GM18502 (cell line): ENCODE data around the gene TGFBR1.

Source experiments
- ATAC-seq: cut with Tn5 transposase; IDR thresholded peaks from one replicate; pipeline ENCODE4 v1.9.1; 2021; ENCODE audit warnings: mild to moderate bottlenecking; ENCODE audit not compliant: unreplicated experiment, poor library complexity

Gene TGFBR1

DNA sequence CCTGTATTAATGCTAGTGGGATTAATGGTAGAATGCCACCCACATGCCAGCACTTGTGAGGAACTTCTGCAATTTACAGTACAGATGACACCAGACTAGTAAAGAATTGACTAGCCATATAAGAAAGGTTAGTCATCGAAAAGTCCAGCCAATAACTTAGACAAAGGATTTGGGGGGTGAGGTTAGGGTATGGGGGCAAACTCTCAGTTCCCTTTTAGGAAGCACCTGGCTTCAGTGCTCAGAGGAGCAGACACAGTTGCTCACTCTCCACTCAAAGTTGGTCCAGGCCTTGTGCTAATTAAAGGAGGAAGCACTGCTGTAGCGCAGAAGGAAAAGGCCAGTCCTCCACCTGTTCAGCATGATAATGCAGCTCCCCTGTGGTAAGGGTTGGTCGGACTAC, 25.2 kb downstream of the TGFBR1 start:
- ATAC-seq = peak; percentile 80

DNA sequence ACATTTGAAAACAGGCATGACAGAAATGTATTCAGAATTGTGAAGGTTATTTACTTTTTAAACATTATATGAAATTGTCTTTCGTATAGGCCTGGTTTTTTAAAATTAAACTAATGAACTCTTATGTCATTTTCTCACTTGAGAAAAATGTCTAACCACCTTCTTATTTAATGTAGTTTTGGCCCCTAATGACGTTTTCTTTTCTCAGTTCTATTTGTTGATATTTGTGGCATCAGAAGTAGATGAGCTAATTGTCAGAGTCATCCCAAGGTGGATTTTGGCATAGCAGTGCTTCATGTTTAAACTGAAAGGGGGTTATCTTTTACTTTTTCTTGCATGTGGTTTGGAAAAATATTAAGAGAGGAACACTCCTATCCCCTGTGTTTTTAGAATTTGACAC, 28.2 kb downstream of the TGFBR1 start:
- no peak for ATAC-seq

DNA sequence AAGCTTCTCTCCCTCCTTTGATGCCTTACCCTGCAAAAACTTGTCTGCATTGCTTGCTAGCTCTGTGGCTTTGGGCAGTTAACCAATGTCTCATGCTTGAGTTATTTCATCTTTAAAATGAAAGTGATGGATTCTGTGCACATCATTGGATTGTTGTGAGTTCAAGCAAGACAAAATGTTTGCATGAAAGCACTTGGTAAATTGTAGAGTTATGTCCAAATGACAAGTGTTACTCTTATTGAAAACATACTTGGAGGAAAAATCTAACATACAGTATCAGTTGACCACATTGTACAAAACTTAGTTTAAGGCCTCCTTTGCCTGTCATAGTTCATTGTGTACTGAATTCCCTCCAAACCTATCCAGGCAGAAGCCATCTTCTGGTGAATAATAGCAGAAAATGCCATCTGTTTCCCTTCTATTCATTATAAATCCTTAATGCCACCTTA, 30.0 kb downstream of the TGFBR1 start:
- no peak for ATAC-seq

- no peak for ATAC-seq
These were observed 30.5 kb downstream of the TGFBR1 start for GRCh38 chr9:99135456-99135855.

DNA sequence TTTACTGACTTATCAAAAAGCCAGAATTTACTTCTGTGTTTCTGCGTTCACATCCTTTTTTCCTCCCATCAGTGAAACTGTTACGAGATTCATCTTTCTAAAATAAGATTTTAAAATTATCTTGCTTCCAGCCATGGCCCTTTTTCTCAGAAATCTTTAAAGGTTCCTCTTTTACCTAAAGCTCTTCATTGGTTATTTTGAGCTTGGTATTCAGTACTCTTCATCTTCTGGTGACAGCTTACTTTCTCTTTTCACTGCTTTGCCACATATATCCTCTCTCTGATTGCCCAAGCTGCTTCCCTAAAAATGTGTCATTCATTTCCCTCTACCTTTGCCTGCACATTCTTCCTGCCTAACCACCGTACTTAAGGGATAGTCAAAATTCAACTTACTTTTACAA, 32.3 kb downstream of the TGFBR1 start:
- ATAC-seq = no peak

DNA sequence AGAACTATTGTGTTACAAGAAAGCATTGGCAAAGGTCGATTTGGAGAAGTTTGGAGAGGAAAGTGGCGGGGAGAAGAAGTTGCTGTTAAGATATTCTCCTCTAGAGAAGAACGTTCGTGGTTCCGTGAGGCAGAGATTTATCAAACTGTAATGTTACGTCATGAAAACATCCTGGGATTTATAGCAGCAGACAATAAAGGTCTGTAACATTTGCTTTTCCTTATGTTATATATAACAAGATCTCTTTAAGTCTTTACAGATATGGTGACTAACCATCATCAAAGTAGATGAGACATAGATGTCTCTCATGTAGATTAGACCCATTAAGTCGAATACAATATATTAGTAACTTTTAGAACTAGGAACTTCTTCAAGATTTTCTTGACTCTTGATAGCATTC, 33.0 kb downstream of the TGFBR1 start:
- ATAC-seq = no peak

- ATAC-seq = no peak
These were observed 33.7 kb downstream of the TGFBR1 start for GRCh38 chr9:99138424-99139284.

- no peak for ATAC-seq
These were observed 35.0 kb downstream of the TGFBR1 start for GRCh38 chr9:99139868-99140267.

GRCh38 chr9:99140685-99141314, 35.9 kb downstream of the TGFBR1 start:
- peak; percentile 66 for ATAC-seq

DNA sequence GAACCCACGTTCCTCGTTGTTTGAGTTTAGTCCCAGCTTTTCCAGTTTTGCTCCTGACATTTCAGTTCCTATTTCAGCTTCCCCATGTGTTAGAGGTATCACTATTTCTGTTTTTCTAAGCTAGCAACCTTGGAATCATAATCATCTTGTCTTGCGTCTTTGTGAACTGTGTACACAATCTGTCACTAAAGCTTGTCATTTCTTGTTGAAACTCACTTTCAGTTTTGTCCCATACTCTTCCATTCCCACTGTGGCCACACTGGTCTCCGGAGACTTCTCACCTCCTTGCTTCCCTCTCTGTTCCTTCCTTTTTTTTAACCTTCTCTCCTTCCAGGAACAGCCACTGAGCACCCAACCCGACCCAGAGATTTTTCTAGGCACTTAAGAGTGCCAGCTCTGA, 36.9 kb downstream of the TGFBR1 start:
- no peak for ATAC-seq

- ATAC-seq = no peak
These were observed 37.4 kb downstream of the TGFBR1 start for GRCh38 chr9:99142275-99142674.

DNA sequence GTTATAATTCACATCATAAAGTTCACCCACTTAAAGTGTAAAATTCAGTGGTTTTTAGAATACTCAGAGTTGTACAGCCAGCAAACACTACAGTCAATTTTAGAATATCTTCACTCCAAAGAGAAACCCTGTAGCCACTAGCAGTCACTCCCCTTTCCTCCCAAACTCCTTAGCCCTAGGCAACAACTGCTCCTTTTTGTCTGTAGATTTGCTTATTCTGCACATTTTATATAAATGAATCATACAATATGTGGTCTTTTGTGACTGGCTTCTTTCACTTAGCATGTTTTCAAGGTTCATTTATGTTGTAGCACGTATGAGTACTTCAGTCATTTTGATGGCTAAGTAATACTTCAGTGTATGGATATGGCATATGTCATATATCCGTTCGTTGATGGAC, 38.7 kb downstream of the TGFBR1 start:
- ATAC-seq = no peak

DNA sequence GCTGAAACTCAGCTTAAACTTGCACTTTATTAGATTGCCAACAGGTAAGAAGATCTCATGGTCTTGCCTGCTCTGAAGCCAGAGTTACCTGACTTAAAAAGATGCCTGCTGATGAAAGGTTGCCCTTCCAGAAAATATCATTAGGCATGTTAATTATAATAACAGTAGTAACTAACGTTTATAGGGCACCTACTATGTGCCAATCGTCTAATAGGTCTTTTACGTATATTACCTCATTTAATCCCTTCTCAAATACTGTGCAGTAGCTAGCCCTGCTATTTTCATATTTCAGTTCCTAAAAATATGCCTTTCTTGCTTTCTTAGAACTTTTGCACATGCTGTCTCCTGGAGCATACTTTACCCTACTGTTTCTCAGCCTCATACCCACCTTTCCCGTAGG, 40.1 kb downstream of the TGFBR1 start:
- ATAC-seq = no peak

- no peak for ATAC-seq
These were observed 41.7 kb downstream of the TGFBR1 start for GRCh38 chr9:99146574-99146973.

- ATAC-seq = no peak
These were observed 42.3 kb downstream of the TGFBR1 start for GRCh38 chr9:99147177-99147576.

GRCh38 chr9:99150451-99151171, 45.7 kb downstream of the TGFBR1 start:
- ATAC-seq = no peak

GRCh38 chr9:99154356-99154755, 49.4 kb downstream of the TGFBR1 start:
- no peak for ATAC-seq

GRCh38 chr9:99155736-99156135, 50.8 kb downstream of the TGFBR1 start:
- no peak for ATAC-seq

- no peak for ATAC-seq
These were observed 53.7 kb downstream of the TGFBR1 start for GRCh38 chr9:99158629-99159028.

GRCh38 chr9:99160173-99160572, 55.3 kb downstream of the TGFBR1 start:
- ATAC-seq = no peak

DNA sequence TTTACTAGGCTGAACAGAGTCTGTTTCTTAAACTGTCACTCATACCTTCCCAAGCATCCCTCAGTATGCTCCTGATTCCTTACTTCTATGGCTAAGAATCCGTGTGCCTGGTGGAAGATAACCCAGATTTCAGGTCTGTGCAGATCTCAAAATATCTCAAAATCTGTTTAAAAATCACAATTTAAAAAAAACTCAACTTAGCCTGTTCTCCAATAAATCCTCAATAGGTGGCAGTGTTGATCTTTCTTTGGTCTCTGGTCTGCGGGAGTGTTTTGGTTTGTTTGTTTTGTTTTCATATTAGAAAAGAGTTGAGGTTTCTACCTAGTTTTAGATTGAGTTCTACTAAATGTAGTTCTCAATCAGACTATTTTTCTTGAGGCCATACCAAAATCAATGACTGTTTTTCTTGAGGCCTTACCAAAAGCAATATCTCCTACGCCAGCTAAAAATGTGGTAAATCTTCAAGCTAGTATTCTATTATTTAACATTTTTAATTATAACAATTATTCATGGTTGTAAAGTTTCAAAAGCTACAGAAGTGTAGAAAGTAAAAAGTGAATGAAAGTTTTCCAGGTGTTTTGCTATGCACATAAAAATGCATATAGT, 57.9 kb downstream of the TGFBR1 start:
- ATAC-seq = no peak
